ENCODE data around the gene TAS2R41.
A peak's percentile ranks its signal among the peaks of the same experiment; 100 is the strongest.

Gene TAS2R41

DNA sequence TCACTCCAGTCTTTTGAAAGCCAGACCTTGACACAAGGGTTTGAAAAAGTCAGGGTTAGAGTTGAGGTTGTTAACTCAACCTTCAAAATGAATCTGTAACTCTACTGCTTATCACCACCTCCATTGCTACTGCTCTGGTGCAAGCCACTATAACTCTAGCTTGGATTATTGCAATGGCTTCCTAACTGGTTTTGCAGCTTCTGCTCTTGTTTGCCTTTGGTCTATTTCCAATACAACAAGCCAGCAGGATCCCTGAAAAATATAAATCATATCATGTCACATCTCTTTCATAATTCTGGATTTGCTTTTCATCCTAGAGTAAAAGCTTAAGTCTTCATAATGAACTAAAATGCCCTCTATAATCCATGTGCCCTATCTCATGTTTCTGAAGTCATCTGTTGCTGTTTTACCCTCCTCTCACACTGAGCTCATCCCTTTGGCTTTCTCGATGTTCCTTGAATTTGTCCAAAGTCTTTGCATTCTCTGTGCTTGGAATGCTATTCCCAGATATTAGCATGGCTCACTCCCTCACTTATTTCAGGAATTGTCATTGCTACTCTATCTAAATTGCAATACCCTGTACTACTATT is 23.5 kb upstream of the TAS2R41 start:
- Histone ChIP-seq H3K9ac (no peak overlapping the region), H3K27me3 (no peaks in the 10 kb centered on the region), H3K36me3 (no peaks in the 10 kb centered on the region), H3K4me2 (no peak overlapping the region), H4K20me1 (no peaks in the 10 kb centered on the region), H3K9me3 (replicated peaks in 1 of 11) (no peaks in the 10 kb centered on the region), H3K27ac (no peak overlapping the region), H3K4me1 (0 out of 20 replicates have a peak, but pooled peaks cover 0 to 6% (median 0%) of the 10 kb centered on the region in 10 experiments), H3K4me3 (no peak overlapping the region)
- no peak for TF ChIP-seq Cebpa-rat (IDR thresholded peaks at IDR 0.05)

DNA sequence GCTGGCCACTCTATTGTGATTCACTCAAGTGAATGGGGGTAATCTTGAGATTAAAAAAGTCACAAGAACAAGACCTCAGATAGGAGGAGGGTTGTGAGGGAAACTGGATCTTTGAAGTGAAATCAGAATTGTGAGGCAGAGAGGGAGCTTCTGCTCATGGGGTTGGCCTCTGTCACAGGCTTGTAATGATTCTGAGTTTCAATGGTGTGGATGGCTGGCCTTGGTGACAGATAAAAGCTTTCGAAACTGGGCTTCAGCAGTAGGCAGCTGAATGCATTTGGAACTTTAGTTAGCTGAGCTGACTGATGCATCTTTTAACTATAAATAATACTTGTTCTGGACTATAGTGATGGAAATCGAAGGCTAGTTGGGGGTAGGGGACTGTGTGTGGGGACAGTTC is 22.2 kb upstream of the TAS2R41 start:
- no peak for TF ChIP-seq Cebpa-rat (IDR thresholded peaks at IDR 0.05)
- Histone ChIP-seq H4K20me1 (no peaks in the 10 kb centered on the region), H3K9ac (no peak overlapping the region), H3K4me3 (no peak overlapping the region), H3K36me3 (no peaks in the 10 kb centered on the region), H3K27me3 (no peaks in the 10 kb centered on the region), H3K9me3 (replicated peaks in 1 of 11) (peaks cover 0 to under 1% (median 0%) of the 10 kb centered on the region in 11 experiments; a peak in 1 of 22 replicates), H3K27ac (no peak overlapping the region), H3K4me2 (no peak overlapping the region), H3K4me1 (0 out of 20 replicates have a peak, but pooled peaks cover 0 to 6% (median 0%) of the 10 kb centered on the region in 10 experiments)

DNA sequence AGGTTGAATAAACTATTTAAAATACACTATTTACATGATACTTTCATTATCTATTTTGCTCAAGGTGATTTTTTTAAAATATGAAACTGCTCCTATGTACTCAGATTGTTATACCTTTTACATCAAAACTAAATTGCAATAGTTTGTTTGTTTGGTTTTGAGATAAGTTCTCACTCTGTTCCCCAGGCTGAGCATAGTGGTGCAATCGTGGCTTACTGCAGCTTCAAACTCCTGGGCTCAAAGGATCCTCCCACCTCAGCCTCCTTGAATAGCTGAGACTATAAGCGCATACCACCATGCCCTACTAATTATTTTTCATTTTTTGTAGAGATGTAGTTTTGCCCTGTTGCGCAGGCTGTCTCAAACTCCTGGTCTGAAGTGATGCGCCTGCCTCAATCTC is 21.7 kb upstream of the TAS2R41 start:
- no peak overlapping the region for H3K4me2 ChIP-seq
- peaks cover 0 to 5% (median 3%) of the 10 kb centered on the region in 11 experiments; a peak in 12 of 22 replicates for H3K9me3 ChIP-seq (replicated peaks in 1 of 11)
- no peak overlapping the region for H3K4me3 ChIP-seq
- H3K4me1 ChIP-seq: 0 out of 20 replicates have a peak, but pooled peaks cover 0 to 6% (median 0%) of the 10 kb centered on the region in 10 experiments
- H3K36me3 ChIP-seq: no peaks in the 10 kb centered on the region
- H4K20me1 ChIP-seq: no peaks in the 10 kb centered on the region
- H3K27me3 ChIP-seq: no peaks in the 10 kb centered on the region
- H3K27ac ChIP-seq: no peak overlapping the region
- no peak for TF ChIP-seq Cebpa-rat (IDR thresholded peaks at IDR 0.05)
- no peak overlapping the region for H3K9ac ChIP-seq

DNA sequence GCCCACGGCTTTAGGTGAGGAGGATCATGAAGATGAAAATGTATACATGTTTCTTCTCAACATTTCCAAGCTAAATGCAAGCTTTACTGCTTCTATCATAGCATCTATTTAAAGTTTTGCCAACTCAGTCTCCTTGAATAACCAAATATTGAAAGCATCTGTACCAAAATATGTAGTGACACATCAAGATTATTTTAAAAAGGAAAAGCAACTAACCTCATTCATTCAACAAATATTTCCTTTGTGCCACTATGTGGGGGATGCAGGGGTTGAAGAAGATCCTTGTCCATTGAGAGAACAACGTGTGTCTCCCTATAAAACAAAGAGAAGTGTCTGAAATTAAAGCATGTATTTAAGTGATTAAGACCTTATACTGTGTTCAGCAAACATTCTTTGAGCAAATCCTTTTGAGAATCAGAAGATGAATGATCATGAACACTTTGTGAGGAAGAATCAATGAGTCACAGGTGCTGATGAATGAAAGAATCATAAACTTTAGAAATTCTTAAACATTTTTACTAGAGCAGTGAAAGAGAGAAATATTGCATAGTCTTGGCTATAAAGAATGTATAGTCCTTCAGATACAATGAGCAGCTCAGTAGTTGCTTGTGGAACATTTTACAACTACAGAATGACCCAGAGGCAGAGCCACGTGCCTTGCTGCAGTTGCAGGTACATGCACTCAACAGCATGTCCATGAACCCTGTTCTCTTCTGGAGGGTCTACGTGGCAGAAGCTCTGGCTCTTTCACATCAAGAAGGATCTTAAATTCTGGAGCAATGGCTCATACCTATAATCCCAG is 20.5 kb upstream of the TAS2R41 start:
- no peaks in the 10 kb centered on the region for H3K27me3 ChIP-seq
- H3K4me2 ChIP-seq: no peak overlapping the region
- no peak overlapping the region for H3K9ac ChIP-seq
- TF ChIP-seq Cebpa-rat (IDR thresholded peaks at IDR 0.05): no peak
- no peaks in the 10 kb centered on the region; a peak in 1 of 22 replicates for H3K36me3 ChIP-seq
- no peaks in the 10 kb centered on the region for H4K20me1 ChIP-seq
- H3K27ac ChIP-seq: no peak overlapping the region
- peaks cover 8 to 17% (median 15%) of the 10 kb centered on the region in 11 experiments for H3K9me3 ChIP-seq (replicated peaks in 1 of 11)
- H3K4me3 ChIP-seq: no peak overlapping the region
- H3K4me1 ChIP-seq: 0 out of 20 replicates have a peak, but pooled peaks cover 0 to 6% (median 0%) of the 10 kb centered on the region in 10 experiments

DNA sequence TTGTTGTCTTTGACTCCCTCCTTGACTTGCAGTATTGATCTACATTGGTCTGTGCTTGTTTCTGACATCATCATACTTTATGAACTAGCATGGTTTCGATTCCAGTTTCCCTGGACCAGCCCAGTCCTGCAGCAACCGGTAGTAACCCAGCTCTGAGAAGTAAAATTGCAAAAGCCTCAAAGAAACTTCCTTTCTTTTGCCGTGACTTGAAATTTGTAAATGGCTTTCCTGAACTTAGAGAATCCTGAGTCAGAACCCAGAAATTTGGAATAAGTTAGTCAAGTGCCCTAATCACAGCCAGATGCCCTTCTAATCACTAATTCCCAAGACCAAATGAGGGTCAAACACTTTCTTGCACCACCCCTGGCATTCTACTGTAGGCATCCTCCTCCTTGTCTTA is 19.4 kb upstream of the TAS2R41 start:
- H3K27me3 ChIP-seq: no peaks in the 10 kb centered on the region
- no peak overlapping the region for H3K27ac ChIP-seq
- TF ChIP-seq Cebpa-rat (IDR thresholded peaks at IDR 0.05): no peak
- no peaks in the 10 kb centered on the region for H4K20me1 ChIP-seq
- H3K36me3 ChIP-seq: no peaks in the 10 kb centered on the region; a peak in 1 of 22 replicates
- H3K4me3 ChIP-seq: no peak overlapping the region
- no peak overlapping the region for H3K9ac ChIP-seq
- H3K9me3 ChIP-seq (replicated peaks in 1 of 11): peaks cover 16 to 27% (median 21%) of the 10 kb centered on the region in 11 experiments
- H3K4me2 ChIP-seq: peak overlapping the region in 2 of 11 experiments; percentile 11 to 15; a peak in 2 of 22 replicates
- H3K4me1 ChIP-seq: peaks cover 0 to 8% (median 0%) of the 10 kb centered on the region in 10 experiments; a peak in 6 of 20 replicates

DNA sequence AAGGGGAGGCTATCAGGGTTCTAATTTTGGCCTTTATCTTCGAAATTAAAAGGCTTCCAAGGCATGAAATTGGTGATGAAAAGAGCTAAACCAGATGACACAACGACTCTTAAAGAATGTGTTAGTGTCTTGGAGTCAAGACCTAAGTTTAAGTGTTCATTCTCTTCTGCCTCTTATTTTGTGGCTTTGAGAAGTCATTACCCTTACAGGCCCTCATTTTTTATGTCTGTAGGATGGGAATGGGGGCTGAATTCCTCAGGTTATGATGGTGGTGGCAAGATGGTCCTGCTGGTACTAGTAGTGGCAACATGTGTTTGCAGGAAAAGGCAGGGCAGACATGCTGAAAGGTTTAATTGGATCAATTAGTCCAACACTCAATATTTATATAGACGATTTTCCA is 19.0 kb upstream of the TAS2R41 start:
- no peaks in the 10 kb centered on the region; a peak in 1 of 22 replicates for H3K36me3 ChIP-seq
- H3K4me1 ChIP-seq: peaks cover 0 to 12% (median 0%) of the 10 kb centered on the region in 10 experiments; a peak in 6 of 20 replicates
- no peaks in the 10 kb centered on the region for H3K27me3 ChIP-seq
- H4K20me1 ChIP-seq: no peaks in the 10 kb centered on the region
- no peak overlapping the region for H3K4me3 ChIP-seq
- no peak for TF ChIP-seq Cebpa-rat (IDR thresholded peaks at IDR 0.05)
- H3K4me2 ChIP-seq: peak overlapping the region in 2 of 11 experiments; percentile 11 to 15; a peak in 2 of 22 replicates
- H3K27ac ChIP-seq: no peak overlapping the region
- peaks cover 16 to 27% (median 21%) of the 10 kb centered on the region in 11 experiments for H3K9me3 ChIP-seq (replicated peaks in 1 of 11)
- H3K9ac ChIP-seq: no peak overlapping the region

DNA sequence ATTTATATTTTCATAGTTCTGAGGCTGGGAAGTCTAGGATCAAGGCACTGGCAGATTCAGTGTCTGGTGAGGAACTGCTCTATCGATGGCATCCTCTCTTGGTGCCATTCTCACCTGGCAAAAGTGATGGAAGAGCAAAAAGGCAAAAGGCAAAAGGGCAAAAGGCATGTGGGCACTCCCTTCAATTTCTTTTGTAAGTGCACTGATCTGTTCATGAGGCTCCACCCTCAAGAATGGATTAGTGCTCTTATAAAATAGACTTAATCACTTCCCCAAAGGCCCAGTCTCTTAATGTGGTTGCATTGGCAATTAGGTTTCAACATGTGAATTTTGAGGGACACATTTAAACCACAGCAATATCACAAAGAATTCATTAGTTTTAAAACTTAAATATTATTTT is 18.3 kb upstream of the TAS2R41 start:
- Histone ChIP-seq H4K20me1 (no peaks in the 10 kb centered on the region), H3K36me3 (no peaks in the 10 kb centered on the region; a peak in 1 of 22 replicates), H3K4me3 (no peak overlapping the region), H3K27me3 (no peaks in the 10 kb centered on the region), H3K9ac (no peak overlapping the region), H3K4me1 (peaks cover 0 to 17% (median 0%) of the 10 kb centered on the region in 10 experiments; a peak in 6 of 20 replicates), H3K9me3 (replicated peaks in 1 of 11) (peaks cover 16 to 27% (median 21%) of the 10 kb centered on the region in 11 experiments), H3K27ac (no peak overlapping the region), H3K4me2 (no peak overlapping the region)
- TF ChIP-seq Cebpa-rat (IDR thresholded peaks at IDR 0.05): no peak

DNA sequence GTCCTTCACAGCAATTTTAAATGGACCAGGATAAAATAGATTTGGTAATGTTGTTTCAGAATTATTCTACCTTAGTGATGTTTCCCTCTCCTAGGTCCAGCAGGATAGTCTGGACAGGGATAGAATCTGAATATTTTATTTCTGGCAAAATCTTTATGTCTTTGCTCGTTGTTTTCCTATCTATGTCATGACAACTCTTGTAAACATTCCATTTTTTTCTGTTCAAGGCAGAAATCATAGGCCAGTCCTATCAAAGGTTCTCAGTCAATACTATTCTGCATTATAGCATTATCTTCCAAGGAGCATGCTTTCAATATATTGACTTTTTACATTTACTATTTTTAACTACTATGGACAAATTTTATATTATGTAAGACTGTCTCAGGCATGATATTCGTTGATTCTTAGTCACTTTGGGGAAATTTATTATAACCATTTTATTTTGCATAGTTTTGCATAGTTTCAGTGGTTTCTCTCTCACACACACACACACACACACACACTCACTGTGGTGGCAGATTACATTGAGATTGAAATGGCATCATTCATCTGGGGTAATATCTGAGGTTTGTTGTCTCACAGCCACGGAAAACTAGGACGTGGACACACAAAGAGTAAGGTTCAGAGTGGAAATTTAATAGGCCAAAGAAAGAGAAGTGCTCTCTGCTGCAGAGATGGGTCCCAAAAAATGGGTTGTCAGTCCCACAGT is 17.2 kb upstream of the TAS2R41 start:
- Histone ChIP-seq H3K4me1 (peaks cover 0 to 17% (median 0%) of the 10 kb centered on the region in 10 experiments; a peak in 6 of 20 replicates), H3K9ac (no peak overlapping the region), H3K27me3 (no peaks in the 10 kb centered on the region), H3K4me2 (no peak overlapping the region), H3K36me3 (no peaks in the 10 kb centered on the region; a peak in 1 of 22 replicates), H3K4me3 (no peak overlapping the region), H3K27ac (no peak overlapping the region), H3K9me3 (replicated peaks in 1 of 11) (peaks cover 16 to 27% (median 21%) of the 10 kb centered on the region in 11 experiments), H4K20me1 (no peaks in the 10 kb centered on the region)
- no peak for TF ChIP-seq Cebpa-rat (IDR thresholded peaks at IDR 0.05)

DNA sequence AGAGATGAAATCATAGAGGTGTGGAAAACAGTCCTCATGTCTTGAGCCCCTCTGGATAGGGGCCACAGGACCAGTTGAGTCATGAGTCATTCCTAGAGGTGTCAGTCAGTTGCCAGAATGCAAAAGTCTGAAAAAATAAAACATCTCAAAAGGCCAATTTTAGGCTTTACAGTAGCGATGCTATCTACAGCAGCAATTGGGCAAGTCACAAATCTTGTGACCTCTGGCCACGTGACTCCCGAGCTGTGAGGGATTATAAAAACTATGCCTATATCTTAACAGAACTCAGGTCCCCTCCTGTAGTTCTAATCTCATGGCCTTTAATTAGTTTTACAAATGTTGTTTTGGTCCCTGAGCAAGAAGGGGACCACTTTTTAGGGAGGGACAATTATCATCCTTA is 15.6 kb upstream of the TAS2R41 start:
- H3K27me3 ChIP-seq: no peaks in the 10 kb centered on the region
- H3K9me3 ChIP-seq (replicated peaks in 1 of 11): peaks cover 16 to 27% (median 21%) of the 10 kb centered on the region in 11 experiments
- H3K27ac ChIP-seq: no peak overlapping the region
- H4K20me1 ChIP-seq: no peaks in the 10 kb centered on the region
- no peak overlapping the region for H3K4me3 ChIP-seq
- no peaks in the 10 kb centered on the region; a peak in 1 of 22 replicates for H3K36me3 ChIP-seq
- H3K9ac ChIP-seq: no peak overlapping the region
- no peak overlapping the region for H3K4me2 ChIP-seq
- peaks cover 0 to 17% (median 0%) of the 10 kb centered on the region in 10 experiments; a peak in 6 of 20 replicates for H3K4me1 ChIP-seq
- no peak for TF ChIP-seq Cebpa-rat (IDR thresholded peaks at IDR 0.05)
